Measurements from ENCODE around the gene TSPAN33. TPM values are rescaled to one million over a fixed set of nuclear protein-coding genes. Genes with fewer than 3 reads are reported as not detected.
"Not testable (repeated sequence)": the region's sequence is repeated elsewhere in the genome, so short reads cannot be mapped to it uniquely, and the experiment has no call there.

TSPAN33 gene, protein sequence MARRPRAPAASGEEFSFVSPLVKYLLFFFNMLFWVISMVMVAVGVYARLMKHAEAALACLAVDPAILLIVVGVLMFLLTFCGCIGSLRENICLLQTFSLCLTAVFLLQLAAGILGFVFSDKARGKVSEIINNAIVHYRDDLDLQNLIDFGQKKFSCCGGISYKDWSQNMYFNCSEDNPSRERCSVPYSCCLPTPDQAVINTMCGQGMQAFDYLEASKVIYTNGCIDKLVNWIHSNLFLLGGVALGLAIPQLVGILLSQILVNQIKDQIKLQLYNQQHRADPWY
- total RNA-seq: 1 to 10 TPM in 1 of 2 donors, under 1 TPM in 1; 0.67 to 2.6 TPM

DNA sequence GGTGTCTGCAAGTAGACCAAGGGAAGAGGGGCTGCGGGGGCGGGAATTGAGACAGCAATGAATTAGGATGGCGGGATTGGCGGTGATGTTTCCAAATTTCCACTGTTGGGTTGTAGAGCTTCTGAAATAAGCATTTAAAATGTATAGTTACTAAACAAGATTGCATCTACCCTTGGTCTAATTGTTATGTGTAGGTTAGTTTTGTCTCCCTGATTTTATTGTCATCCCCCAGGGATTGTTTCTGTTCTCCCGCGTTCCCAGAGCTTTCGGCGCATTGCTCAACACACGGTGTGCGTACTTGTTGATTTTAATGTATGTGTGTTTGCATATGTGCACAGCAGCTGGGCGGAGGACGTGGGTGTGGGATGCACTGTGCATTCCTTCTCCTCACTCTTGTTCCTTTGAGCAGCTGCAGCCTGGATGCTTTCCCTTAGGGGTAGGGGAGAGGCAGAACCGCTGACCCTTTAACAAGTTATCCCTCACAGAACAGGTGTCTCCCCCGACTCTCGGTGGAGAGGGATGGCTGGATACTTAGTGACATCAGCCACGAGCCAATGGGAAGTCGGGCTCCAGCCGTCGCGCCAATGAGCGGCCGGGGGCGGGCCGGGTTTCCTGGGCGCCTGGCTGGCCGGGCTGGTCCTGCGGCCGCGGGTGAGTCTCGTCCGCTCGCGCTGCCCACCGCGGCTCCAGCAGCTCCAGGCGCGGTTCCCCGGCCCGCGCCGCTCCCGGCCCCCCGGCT, at the start of gene TSPAN33:
Gene TSPAN33 (plus strand): TSS at position 613 of the 739 bp plus-strand sequence. CDS start 274 bp downstream, outside the sequence.
- Mint-ChIP-seq H3K27ac (no peak within 1 kb of the TSS), H3K4me3 (peak within 1 kb of the TSS; percentile 83), H3K9me3 (no peaks in the 10 kb centered on the region), H3K27me3 (peaks cover 35% of the 10 kb centered on the region), H3K4me1 (no peaks in the 10 kb centered on the region), H3K36me3 (ENCODE audit: low read depth) (no peaks in the 10 kb centered on the region)
- ATAC-seq (replicated peaks): peak; percentile 98

DNA sequence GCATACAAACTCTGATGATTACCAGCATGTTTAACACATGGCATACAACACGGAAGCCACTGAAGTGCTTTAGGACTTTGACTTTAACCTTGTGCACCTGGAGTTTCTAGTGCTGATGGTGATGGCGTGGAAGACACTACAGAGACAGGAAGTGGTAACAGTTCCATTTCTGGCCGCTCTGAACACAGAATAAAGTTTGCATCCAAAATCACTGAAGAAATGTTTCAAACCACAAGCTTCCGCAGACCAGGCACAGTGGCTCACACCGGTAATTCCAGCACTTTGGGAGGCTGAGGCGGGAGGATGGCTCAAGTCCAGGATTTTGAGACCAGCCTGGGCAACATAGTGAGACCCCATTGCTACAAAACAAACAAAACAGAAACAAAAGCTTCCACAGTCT, 49.2 kb upstream of the TSPAN33 start:
- peak overlapping the region; percentile 69 for H3K27ac Mint-ChIP-seq
- peak; percentile 56 for ATAC-seq (replicated peaks)
- peak overlapping the region; percentile 21 for H3K4me3 Mint-ChIP-seq
- peaks cover 12% of the 10 kb centered on the region for H3K4me1 Mint-ChIP-seq
- H3K36me3 Mint-ChIP-seq (ENCODE audit: low read depth): no peaks in the 10 kb centered on the region
- H3K27me3 Mint-ChIP-seq: no peaks in the 10 kb centered on the region
- H3K9me3 Mint-ChIP-seq: no peaks in the 10 kb centered on the region

DNA sequence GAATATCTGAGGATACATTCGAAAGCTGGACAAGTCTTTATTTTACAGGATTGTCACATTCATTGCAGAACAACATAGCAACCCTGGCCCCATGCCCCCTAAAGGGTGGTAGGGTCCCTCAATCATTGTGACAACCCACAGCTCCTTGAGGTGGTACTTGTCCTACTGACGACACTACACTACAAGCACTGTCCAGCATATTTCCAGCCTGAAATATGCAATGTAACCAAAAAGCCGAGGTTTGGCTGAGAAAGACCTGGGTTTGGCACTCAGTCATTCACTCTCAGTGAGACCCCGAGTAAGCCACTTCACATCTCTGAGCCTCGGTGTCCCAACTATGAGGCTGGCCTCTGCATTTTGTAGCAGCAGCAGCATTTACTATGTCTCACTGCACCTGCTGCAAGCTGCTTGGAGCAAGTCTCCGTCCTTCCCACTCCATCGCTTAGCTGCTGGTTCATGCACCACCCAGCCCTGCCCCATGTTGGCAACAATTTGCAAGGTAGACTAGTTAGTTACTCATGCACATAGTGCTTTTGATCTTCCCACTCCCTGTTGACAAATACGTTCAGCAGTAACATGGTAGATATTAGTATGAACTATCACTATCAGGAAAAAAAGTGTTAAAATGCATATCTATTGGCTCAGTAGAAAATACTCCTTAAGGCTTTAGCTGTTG, 46.0 kb upstream of the TSPAN33 start:
- peaks cover 5% of the 10 kb centered on the region for H3K4me1 Mint-ChIP-seq
- ATAC-seq (replicated peaks): no peak
- no peaks in the 10 kb centered on the region for H3K36me3 Mint-ChIP-seq (ENCODE audit: low read depth)

DNA sequence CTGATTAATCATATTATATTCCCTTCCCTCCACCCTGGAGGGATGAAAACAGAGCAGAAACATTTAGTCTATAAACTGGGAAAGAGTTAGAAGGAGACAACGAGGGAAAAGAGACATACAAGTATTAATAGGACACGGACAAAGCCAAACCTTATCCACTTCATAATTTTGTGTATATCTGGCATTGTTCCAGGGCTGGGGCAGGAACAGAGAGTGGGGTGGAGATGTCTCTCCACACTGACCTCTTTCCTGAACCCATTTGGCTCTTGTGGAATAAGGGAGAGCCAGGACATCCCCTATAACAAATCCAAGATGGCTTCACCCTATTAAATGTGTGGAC, 43.7 kb upstream of the TSPAN33 start:
- ATAC-seq (replicated peaks): no peak
- Mint-ChIP-seq H3K27me3 (no peaks in the 10 kb centered on the region), H3K27ac (no peak overlapping the region), H3K4me3 (no peak overlapping the region), H3K36me3 (ENCODE audit: low read depth) (no peaks in the 10 kb centered on the region), H3K4me1 (no peaks in the 10 kb centered on the region), H3K9me3 (no peaks in the 10 kb centered on the region)

More for the DNA sequence above, 46.0 kb upstream of the TSPAN33 start:
- no peak overlapping the region for H3K4me3 Mint-ChIP-seq
- no peaks in the 10 kb centered on the region for H3K9me3 Mint-ChIP-seq
- H3K27me3 Mint-ChIP-seq: no peaks in the 10 kb centered on the region
- no peak overlapping the region for H3K27ac Mint-ChIP-seq

DNA sequence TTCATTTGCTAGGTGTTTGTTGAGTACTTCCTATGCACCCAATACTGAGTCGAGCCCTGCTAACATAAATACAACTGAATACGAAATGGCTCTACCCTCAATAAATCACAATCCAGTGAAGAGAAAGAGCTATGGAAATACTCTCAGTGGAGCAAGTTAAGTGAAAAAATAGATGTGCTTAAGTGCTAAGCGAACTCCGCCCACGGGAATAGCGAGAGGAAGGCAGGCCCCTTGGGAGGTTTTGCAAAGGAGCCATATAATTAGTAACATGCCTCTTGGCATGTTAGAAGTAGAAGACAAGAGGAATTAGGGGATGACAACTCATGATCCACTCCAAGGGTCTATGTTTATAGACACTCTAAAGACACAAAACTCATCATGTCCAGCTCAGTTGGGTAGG, 42.8 kb upstream of the TSPAN33 start:
- no peaks in the 10 kb centered on the region for H3K27me3 Mint-ChIP-seq
- H3K9me3 Mint-ChIP-seq: no peaks in the 10 kb centered on the region
- no peak for ATAC-seq (replicated peaks)
- H3K27ac Mint-ChIP-seq: no peak overlapping the region
- H3K36me3 Mint-ChIP-seq (ENCODE audit: low read depth): no peaks in the 10 kb centered on the region
- H3K4me1 Mint-ChIP-seq: no peaks in the 10 kb centered on the region
- H3K4me3 Mint-ChIP-seq: no peak overlapping the region

DNA sequence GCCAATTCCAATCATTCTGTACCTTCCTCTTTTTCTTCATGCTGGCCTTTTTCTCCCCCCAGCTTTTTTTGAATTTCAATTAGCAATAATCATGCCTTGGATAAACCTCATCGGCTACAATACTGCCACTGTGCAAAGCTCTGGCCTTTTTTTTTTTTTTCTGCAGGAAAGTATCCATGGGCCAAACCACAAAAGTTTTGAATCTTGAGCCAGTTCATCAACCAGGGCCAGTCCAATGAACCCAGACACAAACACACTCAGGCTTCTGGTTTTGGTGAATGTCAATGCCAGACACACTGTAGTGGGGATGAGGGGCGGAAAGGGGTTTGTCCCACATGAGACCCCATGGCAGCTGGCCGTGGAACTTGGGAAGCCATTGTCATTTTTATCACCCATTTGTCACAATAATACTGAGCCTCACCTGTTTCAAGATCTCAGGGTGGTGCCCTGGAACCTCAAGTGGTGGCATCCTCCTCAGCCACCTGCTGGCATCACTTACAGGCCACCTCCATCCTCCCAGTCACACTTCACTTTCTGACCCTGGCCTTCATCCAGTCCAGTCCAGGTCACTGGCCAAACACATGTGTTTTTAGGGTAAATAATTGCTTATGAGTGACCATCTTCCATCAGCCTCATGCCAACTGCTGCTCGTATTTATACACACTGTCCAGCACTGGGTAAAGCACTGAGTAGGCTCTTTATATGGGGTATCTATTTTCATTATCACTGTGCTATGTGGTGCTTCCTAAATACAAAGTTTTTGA, 40.8 kb upstream of the TSPAN33 start:
- Mint-ChIP-seq H3K27ac (no peak overlapping the region), H3K4me1 (no peaks in the 10 kb centered on the region), H3K4me3 (no peak overlapping the region), H3K27me3 (no peaks in the 10 kb centered on the region), H3K9me3 (no peaks in the 10 kb centered on the region), H3K36me3 (ENCODE audit: low read depth) (no peaks in the 10 kb centered on the region)
- no peak for ATAC-seq (replicated peaks)

DNA sequence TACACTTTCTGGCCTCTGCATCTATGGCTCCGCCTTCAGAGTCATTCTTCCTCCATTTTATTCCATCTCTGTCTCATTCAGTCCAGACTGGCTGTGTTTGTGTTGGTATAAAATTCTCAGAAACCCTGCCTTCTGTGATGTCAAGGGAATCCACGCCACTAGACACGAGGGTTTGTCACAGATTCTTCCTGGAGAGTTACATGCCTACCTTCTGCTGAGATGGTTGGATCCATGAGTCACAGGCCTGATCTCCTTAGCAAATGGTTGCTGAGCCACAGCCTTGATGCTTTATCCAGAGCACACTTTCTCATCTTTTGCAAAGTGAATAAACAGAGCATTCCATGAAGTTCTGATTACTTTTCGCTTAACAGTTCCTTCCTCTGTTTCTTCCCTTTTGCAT, 35.9 kb upstream of the TSPAN33 start:
- ATAC-seq (replicated peaks): no peak
- Mint-ChIP-seq H3K4me3 (no peak overlapping the region), H3K4me1 (no peaks in the 10 kb centered on the region), H3K27ac (no peak overlapping the region), H3K9me3 (no peaks in the 10 kb centered on the region), H3K36me3 (ENCODE audit: low read depth) (no peaks in the 10 kb centered on the region), H3K27me3 (no peaks in the 10 kb centered on the region)

DNA sequence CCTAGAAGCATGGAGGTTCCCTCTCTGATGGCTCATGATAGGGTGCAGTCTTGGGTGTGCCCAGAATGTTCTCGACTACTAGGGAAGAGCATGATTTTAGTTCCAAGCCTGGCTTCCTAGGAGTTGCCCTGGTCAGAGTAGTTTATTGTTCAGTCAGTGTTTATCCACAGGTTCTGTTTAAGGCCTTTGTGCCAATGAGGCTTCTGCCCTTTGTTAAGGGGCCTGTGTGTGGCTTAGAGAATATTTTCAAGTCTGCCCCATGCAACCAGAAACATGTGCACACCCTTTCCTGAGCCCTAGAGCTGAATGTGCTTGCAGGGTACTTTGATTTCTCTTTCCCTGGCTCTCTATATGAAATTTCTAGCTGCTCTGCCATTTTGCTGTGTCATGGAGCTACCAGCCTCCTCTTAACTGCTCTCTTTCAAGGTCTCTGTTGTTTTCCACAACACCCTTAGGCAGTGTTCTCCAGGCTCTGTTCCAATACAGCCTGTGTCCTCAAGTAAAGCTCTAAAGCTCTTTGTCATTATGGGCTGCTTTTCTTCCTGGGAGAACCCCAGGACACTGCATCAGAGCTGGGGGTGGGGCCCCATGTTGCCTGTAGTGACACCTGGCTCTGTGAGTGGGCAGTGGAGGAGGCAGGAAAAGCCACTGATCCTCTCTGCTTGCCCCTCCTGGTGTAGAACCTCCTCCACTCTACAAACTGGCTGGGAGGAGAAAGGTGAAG, 34.1 kb upstream of the TSPAN33 start:
- peak; percentile 21 for ATAC-seq (replicated peaks)
- Mint-ChIP-seq H3K4me3 (no peak overlapping the region), H3K9me3 (no peaks in the 10 kb centered on the region), H3K27me3 (peaks cover 2% of the 10 kb centered on the region), H3K4me1 (no peaks in the 10 kb centered on the region), H3K36me3 (ENCODE audit: low read depth) (no peaks in the 10 kb centered on the region), H3K27ac (no peak overlapping the region)

DNA sequence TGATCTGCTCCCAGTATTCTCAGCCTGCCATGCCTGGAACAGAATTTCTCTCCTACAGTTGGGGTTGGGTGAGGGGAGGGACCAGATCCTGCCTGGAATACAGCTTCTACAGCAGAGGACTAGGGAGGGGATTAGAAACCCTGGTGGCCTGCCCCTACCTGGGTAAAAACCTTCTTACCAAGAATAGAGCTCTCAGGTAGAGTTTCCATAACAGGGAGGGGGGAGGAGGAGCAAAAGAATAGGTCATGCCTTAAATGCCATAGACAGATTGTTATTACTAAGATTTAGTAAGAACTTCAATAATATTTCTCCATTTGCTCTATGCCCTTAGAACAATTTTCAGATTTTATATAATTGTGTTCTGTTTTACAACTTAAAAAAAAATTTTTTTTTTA, 33.5 kb upstream of the TSPAN33 start:
- Mint-ChIP-seq H3K4me1 (no peaks in the 10 kb centered on the region), H3K4me3 (no peak overlapping the region), H3K36me3 (ENCODE audit: low read depth) (no peaks in the 10 kb centered on the region), H3K9me3 (no peaks in the 10 kb centered on the region), H3K27ac (no peak overlapping the region), H3K27me3 (peaks cover 3% of the 10 kb centered on the region)
- no peak for ATAC-seq (replicated peaks)

DNA sequence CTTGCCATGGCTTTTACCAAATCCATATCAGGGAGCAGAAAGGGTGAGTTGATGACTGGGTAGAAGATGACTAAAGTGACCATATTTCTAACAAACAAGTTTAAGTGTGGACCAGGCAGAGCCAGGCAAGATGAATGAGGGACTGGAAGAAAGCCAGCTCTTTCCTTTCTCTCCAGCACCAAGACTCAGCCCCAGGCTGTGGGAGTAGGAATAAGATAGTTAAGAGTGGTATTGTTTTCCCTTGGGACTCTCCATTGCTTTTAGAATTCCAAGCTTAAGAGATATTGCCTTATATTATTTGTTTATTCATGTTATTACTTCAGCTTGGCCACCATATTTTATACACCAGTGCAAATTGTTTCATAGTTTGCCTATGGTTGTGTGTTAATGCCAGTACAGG, 28.8 kb upstream of the TSPAN33 start:
- Mint-ChIP-seq H3K4me3 (no peak overlapping the region), H3K9me3 (peaks cover 2% of the 10 kb centered on the region), H3K27ac (no peak overlapping the region), H3K27me3 (peaks cover 18% of the 10 kb centered on the region), H3K4me1 (peaks cover under 1% of the 10 kb centered on the region), H3K36me3 (ENCODE audit: low read depth) (no peaks in the 10 kb centered on the region)
- no peak for ATAC-seq (replicated peaks)

DNA sequence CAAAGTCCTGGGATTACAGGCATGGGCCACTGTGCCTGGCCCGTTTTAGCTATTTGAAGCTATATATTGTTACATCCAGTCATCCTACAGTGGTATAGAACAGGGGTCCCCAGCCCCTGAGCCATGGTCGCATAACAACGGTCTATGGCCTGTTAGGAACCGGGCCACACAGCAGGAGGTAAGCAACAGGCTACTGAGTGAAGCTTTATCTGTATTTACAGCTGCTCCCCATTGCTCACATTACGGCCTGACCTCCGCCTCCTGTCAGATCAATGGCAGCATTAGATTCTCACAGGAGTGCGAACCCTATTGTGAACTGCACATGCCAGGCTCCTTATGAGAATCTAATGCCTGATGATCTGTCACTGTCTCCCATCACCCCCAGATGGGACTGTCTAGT, 26.3 kb upstream of the TSPAN33 start:
- no peak overlapping the region for H3K4me3 Mint-ChIP-seq
- H3K27ac Mint-ChIP-seq: no peak overlapping the region
- H3K27me3 Mint-ChIP-seq: peaks cover 22% of the 10 kb centered on the region
- H3K4me1 Mint-ChIP-seq: peaks cover 22% of the 10 kb centered on the region
- H3K36me3 Mint-ChIP-seq (ENCODE audit: low read depth): no peaks in the 10 kb centered on the region
- no peak for ATAC-seq (replicated peaks)
- peaks cover 11% of the 10 kb centered on the region for H3K9me3 Mint-ChIP-seq

DNA sequence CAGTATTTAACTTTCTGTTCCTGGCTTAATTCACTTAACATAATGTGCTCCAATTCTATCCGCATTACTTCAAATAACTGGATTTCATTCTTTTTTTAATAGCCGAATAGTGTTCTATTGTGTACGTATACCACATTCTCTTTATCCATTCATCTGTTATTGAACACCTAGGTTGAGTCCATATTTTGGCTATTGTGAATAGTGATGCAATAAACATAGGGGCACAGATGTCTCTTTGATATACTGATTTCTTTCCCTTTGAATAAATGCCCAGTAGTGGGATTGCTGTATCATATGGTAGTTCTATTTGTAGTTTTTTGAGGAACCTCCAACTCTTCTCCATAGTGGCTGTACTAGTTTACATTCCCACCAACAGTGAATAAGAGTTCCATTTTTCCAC, 25.5 kb upstream of the TSPAN33 start:
- peaks cover 11% of the 10 kb centered on the region for H3K9me3 Mint-ChIP-seq
- no peak for ATAC-seq (replicated peaks)
- peaks cover 22% of the 10 kb centered on the region for H3K27me3 Mint-ChIP-seq
- no peaks in the 10 kb centered on the region for H3K36me3 Mint-ChIP-seq (ENCODE audit: low read depth)
- H3K27ac Mint-ChIP-seq: no peak overlapping the region
- no peak overlapping the region for H3K4me3 Mint-ChIP-seq
- H3K4me1 Mint-ChIP-seq: peaks cover 26% of the 10 kb centered on the region

DNA sequence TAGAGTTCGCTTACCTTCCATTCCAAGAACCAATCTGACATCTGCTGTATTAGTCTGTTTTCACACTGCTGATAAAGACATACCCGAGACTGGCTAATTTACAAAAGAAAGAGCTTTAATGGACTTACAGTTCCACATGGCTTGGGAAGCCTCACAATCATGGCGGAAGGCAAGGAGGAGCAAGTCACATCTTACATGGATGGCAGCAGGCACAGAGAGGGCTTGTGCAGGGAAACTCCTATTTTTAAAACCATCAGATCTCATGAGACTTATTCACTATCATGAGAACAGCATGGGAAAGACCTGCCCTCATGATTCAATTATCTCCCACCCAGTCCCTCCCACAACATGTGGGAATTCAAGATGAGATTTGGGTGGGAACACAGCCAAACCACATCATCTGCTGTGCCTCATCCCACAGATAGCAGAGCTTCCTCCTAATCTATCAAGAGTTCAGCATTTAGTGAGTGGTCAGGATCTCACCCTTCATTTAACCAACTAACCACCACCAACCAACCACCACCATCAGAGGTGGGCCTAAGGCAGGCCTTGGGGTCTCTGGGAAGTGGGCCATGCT, 22.9 kb upstream of the TSPAN33 start:
- Mint-ChIP-seq H3K27me3 (peaks cover 31% of the 10 kb centered on the region), H3K4me1 (peaks cover 26% of the 10 kb centered on the region), H3K4me3 (peak overlapping the region; percentile 57), H3K9me3 (peaks cover 11% of the 10 kb centered on the region), H3K27ac (peak overlapping the region; percentile 94)
- ATAC-seq (replicated peaks); H3K36me3 Mint-ChIP-seq (ENCODE audit: low read depth): not testable (repeated sequence)

Data from activated T-helper 17 cell treated with anti-CD3 and anti-CD28 coated beads, Interleukin-2, amount 50 U/mL, for 72 hours (primary cell).